K562 (cell line): ENCODE data around the gene ASPRV1. TPM values are rescaled to one million over a fixed set of nuclear protein-coding genes. Genes with fewer than 3 reads are reported as not detected.

Experiments
- CEBPG ChIP-seq, 3 experiments: fragments of 200-800 bp in 1 of 3; sonication (Bioruptor generic) in 1 of 3; sonication (generic) in 1 of 3; formaldehyde crosslinking in 1 of 3; IDR thresholded peaks in 2 of 3; conservative IDR thresholded peaks in 1 of 3; 2 replicates each; pipeline versions ENCODE4 v1.6.1 to v1.8.0; 2016 to 2022; ENCODE audit warnings: missing compliant biosample characterization in 2 of 3, missing genetic modification characterization in 2 of 3, mild to moderate bottlenecking in 1 of 3, missing genetic modification reagents in 1 of 3
- CHCHD3 ChIP-seq: fragments of 250-450 bp; sonication (Bioruptor Pico); IDR thresholded peaks from 2 replicates; pipeline ENCODE4 v2.1.2; 2022; ENCODE audit warnings: mild to moderate bottlenecking
- E2F3 ChIP-seq: fragments of 250-450 bp; sonication (Bioruptor Pico); IDR thresholded peaks from 2 replicates; pipeline ENCODE4 v1.4.0; 2020; ENCODE audit warnings: mild to moderate bottlenecking
- FOXJ3 ChIP-seq: sonication (generic); formaldehyde crosslinking; IDR thresholded peaks from 2 replicates; pipeline ENCODE4 v1.4.0; 2020; ENCODE audit warnings: mild to moderate bottlenecking, missing genetic modification reagents
- GABPB1 ChIP-seq: sonication (generic); formaldehyde crosslinking; IDR thresholded peaks from 2 replicates; pipeline ENCODE4 v1.8.0; 2022; ENCODE audit warnings: mild to moderate bottlenecking, missing genetic modification reagents
- KLF13 ChIP-seq: fragments of 450-650 bp; IDR thresholded peaks from 2 replicates; pipeline ENCODE4 v1.6.1; 2016; ENCODE audit warnings: missing genetic modification characterization, low read depth, mild to moderate bottlenecking, missing compliant biosample characterization, moderate library complexity, borderline replicate concordance
- MYBL2 ChIP-seq, 2 experiments: fragments of 450-650 bp in 1 of 2; sonication (generic) in 1 of 2; formaldehyde crosslinking in 1 of 2; IDR thresholded peaks; 2 replicates each; pipeline versions ENCODE4 v1.6.1 to v1.8.1; 2017 to 2022; ENCODE audit warnings: borderline replicate concordance in 1 of 2, inconsistent platforms in 1 of 2, low read depth in 1 of 2, mild to moderate bottlenecking in 1 of 2, missing genetic modification reagents in 1 of 2, moderate library complexity in 1 of 2
- RB1 ChIP-seq: fragments of 450-650 bp; IDR thresholded peaks from 2 replicates; pipeline ENCODE4 v1.6.1; 2017; ENCODE audit warnings: low read depth, mild to moderate bottlenecking
- ZNF184 ChIP-seq: sonication (generic); formaldehyde crosslinking; IDR thresholded peaks from 2 replicates; pipeline ENCODE4 v1.5.0; 2020; ENCODE audit warnings: missing genetic modification reagents
- ZNF644 ChIP-seq: fragments of 200-800 bp; sonication (Bioruptor generic); IDR thresholded peaks from 2 replicates; pipeline ENCODE4 v1.6.1; 2016; ENCODE audit warnings: low read depth, missing genetic modification characterization, missing compliant biosample characterization
- polyA plus RNA-seq, 8 experiments: library from polyadenylated mRNA; depleted of rRNA in 4 of 8; stranded (reverse) in 5 of 8; unstranded in 3 of 8; fragments of >200 nt; fragmentation: Nextera tagmentation in 2 of 8; fragmentation: Illumina TruSeq in 1 of 8; extraction: Ambion mirVana in 2 of 8; extraction: Trizol in 1 of 8; gene quantifications; 2 replicates each; pipeline versions ENCODE4 v1.2.1 to v1.2.3, GENCODE V29; 2011 to 2014; ENCODE audit warnings: inconsistent platforms in 1 of 8, missing spikeins in 1 of 8
- total RNA-seq, 7 experiments: library from RNA; depleted of rRNA in 6 of 7; stranded (reverse); fragments of >200 nt in 6 of 7; fragmentation: Illumina TruSeq in 2 of 7; extraction: Trizol in 2 of 7; gene quantifications; 2 replicates each; pipeline versions ENCODE4 v1.2.1 to v1.2.3, GENCODE V29; 2011 to 2021; ENCODE audit warnings: low replicate concordance in 1 of 7
- TF ChIP-seq, protein P1 (sequence below): sonication (generic); formaldehyde crosslinking; IDR thresholded peaks from 2 replicates; pipeline ENCODE4 v1.8.0; 2022; ENCODE audit warnings: mild to moderate bottlenecking, missing genetic modification reagents
- TF ChIP-seq, protein P2 (sequence below): fragments of 450-650 bp; formaldehyde crosslinking; IDR thresholded peaks from 2 replicates; pipeline ENCODE4 v1.4.0; 2022; ENCODE audit warnings: missing genetic modification characterization
- TF ChIP-seq, protein P3 (sequence below): fragments of 150-350 bp; conservative IDR thresholded peaks from 2 replicates; pipeline ENCODE4 v1.6.1; 2014; ENCODE audit warnings: low read length
- TF ChIP-seq, protein P4 (sequence below): sonication (generic); formaldehyde crosslinking; IDR thresholded peaks from 2 replicates; pipeline ENCODE4 v1.9.0; 2022; ENCODE audit warnings: mild to moderate bottlenecking, missing genetic modification reagents
- TF ChIP-seq, protein P5 (sequence below): fragments of 250-450 bp; sonication (Bioruptor Pico); IDR thresholded peaks from 2 replicates; pipeline ENCODE4 v1.8.0; 2021; ENCODE audit warnings: borderline replicate concordance, mild to moderate bottlenecking, moderate library complexity; ENCODE audit not compliant: poor library complexity, severe bottlenecking

Gene ASPRV1
- total and polyA plus RNA-seq, 9 of the 15 experiments (the other 6 are each of a cell fraction or from before 2014, with no cell fraction given): 0.17 to 0.72 (median 0.47) TPM; not detected in 1

DNA sequence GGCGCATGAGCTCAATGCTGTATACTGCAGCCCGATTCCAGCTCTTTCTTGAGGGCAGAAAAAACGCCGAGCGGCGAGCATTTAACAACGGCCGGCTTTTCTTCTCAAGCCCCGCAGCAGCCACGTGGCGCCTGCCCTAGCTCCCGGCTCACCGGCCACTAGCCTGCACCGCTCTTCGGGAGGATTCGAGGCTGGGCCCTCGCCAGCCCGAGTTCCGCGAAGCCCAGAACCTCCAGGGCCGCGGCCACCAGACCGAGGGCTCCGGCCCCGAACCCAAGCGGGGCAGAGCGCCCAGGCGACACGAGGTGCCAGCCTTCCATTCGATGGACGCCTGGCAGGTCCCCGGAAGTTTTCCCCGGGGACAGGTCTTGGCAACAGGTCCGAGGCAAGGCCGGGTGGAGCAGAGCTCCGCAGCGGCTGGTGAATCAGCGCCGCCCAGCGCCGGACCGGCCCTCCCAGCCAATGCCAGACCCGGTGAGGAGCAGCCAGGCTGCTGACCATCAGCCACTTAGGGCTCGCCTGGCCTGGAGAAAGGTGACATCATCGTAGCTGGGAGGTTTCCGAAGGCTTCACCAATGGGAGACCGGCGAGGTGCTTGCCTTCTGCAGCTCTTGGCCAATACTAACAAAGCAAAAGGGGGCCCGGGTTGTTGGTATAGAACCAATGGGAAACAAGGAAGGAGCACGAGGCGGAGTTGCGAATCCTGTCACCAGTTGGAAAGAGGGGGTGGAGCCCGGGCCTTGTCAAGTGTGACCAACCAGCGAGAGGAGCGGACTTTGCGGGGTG lies 47.1 kb downstream of the ASPRV1 start (continued):
- TF ChIP-seq, protein P1, sequence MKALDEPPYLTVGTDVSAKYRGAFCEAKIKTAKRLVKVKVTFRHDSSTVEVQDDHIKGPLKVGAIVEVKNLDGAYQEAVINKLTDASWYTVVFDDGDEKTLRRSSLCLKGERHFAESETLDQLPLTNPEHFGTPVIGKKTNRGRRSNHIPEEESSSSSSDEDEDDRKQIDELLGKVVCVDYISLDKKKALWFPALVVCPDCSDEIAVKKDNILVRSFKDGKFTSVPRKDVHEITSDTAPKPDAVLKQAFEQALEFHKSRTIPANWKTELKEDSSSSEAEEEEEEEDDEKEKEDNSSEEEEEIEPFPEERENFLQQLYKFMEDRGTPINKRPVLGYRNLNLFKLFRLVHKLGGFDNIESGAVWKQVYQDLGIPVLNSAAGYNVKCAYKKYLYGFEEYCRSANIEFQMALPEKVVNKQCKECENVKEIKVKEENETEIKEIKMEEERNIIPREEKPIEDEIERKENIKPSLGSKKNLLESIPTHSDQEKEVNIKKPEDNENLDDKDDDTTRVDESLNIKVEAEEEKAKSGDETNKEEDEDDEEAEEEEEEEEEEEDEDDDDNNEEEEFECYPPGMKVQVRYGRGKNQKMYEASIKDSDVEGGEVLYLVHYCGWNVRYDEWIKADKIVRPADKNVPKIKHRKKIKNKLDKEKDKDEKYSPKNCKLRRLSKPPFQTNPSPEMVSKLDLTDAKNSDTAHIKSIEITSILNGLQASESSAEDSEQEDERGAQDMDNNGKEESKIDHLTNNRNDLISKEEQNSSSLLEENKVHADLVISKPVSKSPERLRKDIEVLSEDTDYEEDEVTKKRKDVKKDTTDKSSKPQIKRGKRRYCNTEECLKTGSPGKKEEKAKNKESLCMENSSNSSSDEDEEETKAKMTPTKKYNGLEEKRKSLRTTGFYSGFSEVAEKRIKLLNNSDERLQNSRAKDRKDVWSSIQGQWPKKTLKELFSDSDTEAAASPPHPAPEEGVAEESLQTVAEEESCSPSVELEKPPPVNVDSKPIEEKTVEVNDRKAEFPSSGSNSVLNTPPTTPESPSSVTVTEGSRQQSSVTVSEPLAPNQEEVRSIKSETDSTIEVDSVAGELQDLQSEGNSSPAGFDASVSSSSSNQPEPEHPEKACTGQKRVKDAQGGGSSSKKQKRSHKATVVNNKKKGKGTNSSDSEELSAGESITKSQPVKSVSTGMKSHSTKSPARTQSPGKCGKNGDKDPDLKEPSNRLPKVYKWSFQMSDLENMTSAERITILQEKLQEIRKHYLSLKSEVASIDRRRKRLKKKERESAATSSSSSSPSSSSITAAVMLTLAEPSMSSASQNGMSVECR: peak; percentile 39; the same call in 1 of the 2 replicates
- TF ChIP-seq RB1 (peak; percentile 73; the same call in 1 of the 2 replicates), GABPB1 (CRISPR knock-in tag) (peak; percentile 72), FOXJ3 (CRISPR knock-in tag) (no peak; the same call in 1 of the 2 replicates), MYBL2 (IDR thresholded peaks at IDR 0.05; ENCODE audit: low read depth) (no peak), MYBL2 (CRISPR knock-in tag; IDR thresholded peaks at IDR 0.05; ENCODE audit: borderline replicate concordance) (no peak), CEBPG (CRISPR knock-in tag; IDR thresholded peaks at IDR 0.05) (peak; percentile 71), CEBPG (tag; conservative IDR thresholded peaks at IDR 0.05 in 1 of 2, IDR thresholded peaks at IDR 0.05 in 1 of 2) (peak; percentile 71 to 93), ZNF184 (CRISPR knock-in tag) (no peak), CHCHD3 (CRISPR knock-in tag) (no peak; the same call in 1 of the 2 replicates), ZNF644 (tag) (0 out of 2 replicates have a peak, but pooled peaks have one; percentile 38), KLF13 (tag) (peak; percentile 60; the same call in 1 of the 2 replicates), E2F3 (CRISPR knock-in tag) (peak; percentile 60; the same call in 1 of the 2 replicates)
- TF ChIP-seq, protein P2, sequence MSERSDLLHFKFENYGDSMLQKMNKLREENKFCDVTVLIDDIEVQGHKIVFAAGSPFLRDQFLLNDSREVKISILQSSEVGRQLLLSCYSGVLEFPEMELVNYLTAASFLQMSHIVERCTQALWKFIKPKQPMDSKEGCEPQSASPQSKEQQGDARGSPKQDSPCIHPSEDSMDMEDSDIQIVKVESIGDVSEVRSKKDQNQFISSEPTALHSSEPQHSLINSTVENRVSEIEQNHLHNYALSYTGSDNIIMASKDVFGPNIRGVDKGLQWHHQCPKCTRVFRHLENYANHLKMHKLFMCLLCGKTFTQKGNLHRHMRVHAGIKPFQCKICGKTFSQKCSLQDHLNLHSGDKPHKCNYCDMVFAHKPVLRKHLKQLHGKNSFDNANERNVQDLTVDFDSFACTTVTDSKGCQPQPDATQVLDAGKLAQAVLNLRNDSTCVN (CRISPR knock-in tag): no peak
- TF ChIP-seq, protein P3, sequence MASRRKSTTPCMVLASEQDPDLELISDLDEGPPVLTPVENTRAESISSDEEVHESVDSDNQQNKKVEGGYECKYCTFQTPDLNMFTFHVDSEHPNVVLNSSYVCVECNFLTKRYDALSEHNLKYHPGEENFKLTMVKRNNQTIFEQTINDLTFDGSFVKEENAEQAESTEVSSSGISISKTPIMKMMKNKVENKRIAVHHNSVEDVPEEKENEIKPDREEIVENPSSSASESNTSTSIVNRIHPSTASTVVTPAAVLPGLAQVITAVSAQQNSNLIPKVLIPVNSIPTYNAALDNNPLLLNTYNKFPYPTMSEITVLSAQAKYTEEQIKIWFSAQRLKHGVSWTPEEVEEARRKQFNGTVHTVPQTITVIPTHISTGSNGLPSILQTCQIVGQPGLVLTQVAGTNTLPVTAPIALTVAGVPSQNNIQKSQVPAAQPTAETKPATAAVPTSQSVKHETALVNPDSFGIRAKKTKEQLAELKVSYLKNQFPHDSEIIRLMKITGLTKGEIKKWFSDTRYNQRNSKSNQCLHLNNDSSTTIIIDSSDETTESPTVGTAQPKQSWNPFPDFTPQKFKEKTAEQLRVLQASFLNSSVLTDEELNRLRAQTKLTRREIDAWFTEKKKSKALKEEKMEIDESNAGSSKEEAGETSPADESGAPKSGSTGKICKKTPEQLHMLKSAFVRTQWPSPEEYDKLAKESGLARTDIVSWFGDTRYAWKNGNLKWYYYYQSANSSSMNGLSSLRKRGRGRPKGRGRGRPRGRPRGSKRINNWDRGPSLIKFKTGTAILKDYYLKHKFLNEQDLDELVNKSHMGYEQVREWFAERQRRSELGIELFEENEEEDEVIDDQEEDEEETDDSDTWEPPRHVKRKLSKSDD: no peak
- TF ChIP-seq, protein P4, sequence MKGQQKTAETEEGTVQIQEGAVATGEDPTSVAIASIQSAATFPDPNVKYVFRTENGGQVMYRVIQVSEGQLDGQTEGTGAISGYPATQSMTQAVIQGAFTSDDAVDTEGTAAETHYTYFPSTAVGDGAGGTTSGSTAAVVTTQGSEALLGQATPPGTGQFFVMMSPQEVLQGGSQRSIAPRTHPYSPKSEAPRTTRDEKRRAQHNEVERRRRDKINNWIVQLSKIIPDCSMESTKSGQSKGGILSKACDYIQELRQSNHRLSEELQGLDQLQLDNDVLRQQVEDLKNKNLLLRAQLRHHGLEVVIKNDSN (CRISPR knock-in tag): peak; percentile 28
- TF ChIP-seq, protein P5, sequence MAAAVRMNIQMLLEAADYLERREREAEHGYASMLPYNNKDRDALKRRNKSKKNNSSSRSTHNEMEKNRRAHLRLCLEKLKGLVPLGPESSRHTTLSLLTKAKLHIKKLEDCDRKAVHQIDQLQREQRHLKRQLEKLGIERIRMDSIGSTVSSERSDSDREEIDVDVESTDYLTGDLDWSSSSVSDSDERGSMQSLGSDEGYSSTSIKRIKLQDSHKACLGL (CRISPR knock-in tag): peak; percentile 78
